Measurements from ENCODE around the gene LTBR. TPM values are rescaled to one million over a fixed set of nuclear protein-coding genes. Genes with fewer than 3 reads are reported as not detected.
A peak's percentile ranks its signal among the peaks of the same experiment; 100 is the strongest.

LTBR gene
- total RNA-seq, 5 donors from 2014 or later (not counting 1 experiment from before 2014, with no cell fraction given): 0.56 to 1.6 (median 1.2) TPM; not detected in 1

DNA sequence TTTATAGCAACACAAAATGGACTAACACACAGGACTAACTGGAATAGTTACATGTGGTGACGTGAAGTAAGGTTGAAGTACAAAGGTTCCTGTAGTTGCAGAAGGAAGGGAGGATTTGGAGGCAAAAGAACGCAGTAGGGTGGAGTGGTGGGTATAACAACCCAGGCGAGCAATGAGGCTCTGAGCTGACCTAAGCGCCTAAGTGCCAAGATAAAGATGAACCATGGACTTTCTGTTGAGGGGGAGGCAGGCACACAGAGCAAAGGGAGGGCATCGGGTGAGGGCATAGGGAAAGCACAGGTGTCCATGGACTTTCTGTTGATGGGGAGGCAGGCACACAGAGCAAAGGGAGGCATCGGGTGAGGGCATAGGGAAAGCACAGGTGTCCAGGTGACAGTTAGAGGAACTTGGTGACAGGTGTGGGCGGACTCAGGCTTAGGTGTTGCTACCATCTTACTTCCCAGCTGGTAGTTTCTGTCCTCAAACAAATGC is 23.8 kb upstream of the LTBR start:
- Histone ChIP-seq H3K4me1 (ENCODE audit: control insufficient read depth in 1 of 2, extremely low read depth in 1 of 2, insufficient read depth in 2 of 2, low read length in 2 of 2) (peaks cover 14 to 32% of the 10 kb centered on the region in 2 experiments), H3K9me3 (no peaks in the 10 kb centered on the region), H3K4me3 (ENCODE audit: control insufficient read depth in 1 of 2, extremely low read depth in 1 of 2, low read length in 1 of 2) (no peak overlapping the region), H3K27ac (ENCODE audit: low read length) (no peak overlapping the region), H3K27me3 (replicated peaks in 1 of 2; ENCODE audit: control insufficient read depth in 2 of 2, extremely low read depth in 1 of 2, insufficient read depth in 2 of 2, low read length in 1 of 2) (peaks cover 0 to under 1% of the 10 kb centered on the region in 2 experiments), H3K36me3 (ENCODE audit: control insufficient read depth in 2 of 2, extremely low read depth in 1 of 2, insufficient read depth in 1 of 2, low read length in 1 of 2) (no peaks in the 10 kb centered on the region)
- ChIA-PET CTCF (interaction anchor here in 1 of 2 donors (0.7 kb wide), 1 partner anchor 88 kb away, joined by 11 read pairs; no protein-coding TSS in a partner anchor), POLR2A (no interaction called here)
- no peaks in the 10 kb centered on the region for H3K9me3 Mint-ChIP-seq
- H3K4me1 Mint-ChIP-seq: peaks cover 18 to 38% (median 31%) of the 10 kb centered on the region in 3 donors
- peak overlapping the region; percentile 24 to 66 for H3K27ac Mint-ChIP-seq
- no peak for DNase-seq
- WGBS (ENCODE audit: insufficient coverage): 95% methylated on average over 5 of the region's 7 CpGs
- no peak for ATAC-seq (replicated peaks in 1 of 4)
- H3K4me3 Mint-ChIP-seq: peak overlapping the region in 1 of 3 donors; percentile 4
- no peaks in the 10 kb centered on the region for H3K36me3 Mint-ChIP-seq
- no peaks in the 10 kb centered on the region for H3K27me3 Mint-ChIP-seq

DNA sequence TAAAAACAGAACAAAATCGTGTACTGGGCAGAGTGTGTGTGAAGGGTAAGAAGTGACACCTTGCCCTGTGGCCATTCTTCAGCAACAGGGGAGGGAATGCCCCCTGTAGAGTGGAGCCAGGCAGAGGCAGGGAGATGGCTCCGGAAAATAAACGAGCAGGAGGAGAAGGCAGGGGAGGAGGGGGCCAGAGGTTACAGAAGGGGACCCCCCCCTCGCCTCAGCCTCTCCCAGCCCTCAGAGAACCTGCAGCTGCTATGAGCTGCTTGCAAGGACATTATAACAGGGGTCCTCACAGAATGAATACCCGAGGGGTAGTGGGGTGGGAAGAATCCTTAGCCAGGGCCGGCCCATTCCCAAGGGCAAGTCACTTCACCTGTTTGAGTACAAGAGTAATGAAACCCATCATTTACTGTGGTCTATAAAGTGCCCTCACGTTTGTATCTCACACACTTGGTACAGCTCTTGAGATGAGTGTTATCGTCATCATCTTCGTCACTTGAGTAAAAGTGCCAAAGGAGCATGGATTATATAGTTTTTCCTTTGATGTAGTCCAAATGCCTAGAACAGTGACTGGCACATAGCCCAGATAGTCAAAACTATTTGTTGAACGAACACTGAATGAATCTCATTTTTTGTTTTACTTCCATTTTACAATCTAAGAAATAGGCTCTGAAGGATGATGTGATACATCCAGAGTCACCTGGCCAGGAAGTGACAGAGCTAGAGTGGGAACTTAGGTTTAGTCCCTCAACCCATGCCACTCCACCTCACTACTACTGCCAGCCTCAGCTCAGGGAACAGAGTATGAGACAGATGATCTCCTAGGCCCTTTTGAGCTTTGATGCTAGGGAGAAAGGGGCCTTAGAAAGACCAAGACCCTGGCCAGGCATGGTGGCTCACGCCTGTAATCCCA is 23.1 kb upstream of the LTBR start:
- Mint-ChIP-seq H3K9me3 (no peaks in the 10 kb centered on the region), H3K36me3 (no peaks in the 10 kb centered on the region), H3K4me3 (peak overlapping the region in 1 of 3 donors; percentile 59), H3K27ac (peak overlapping the region; percentile 64 to 94), H3K27me3 (no peaks in the 10 kb centered on the region), H3K4me1 (peaks cover 18 to 38% (median 31%) of the 10 kb centered on the region in 3 donors)
- Histone ChIP-seq H3K4me3 (ENCODE audit: control insufficient read depth in 1 of 2, extremely low read depth in 1 of 2, low read length in 1 of 2) (no peak overlapping the region), H3K27me3 (replicated peaks in 1 of 2; ENCODE audit: control insufficient read depth in 2 of 2, extremely low read depth in 1 of 2, insufficient read depth in 2 of 2, low read length in 1 of 2) (no peaks in the 10 kb centered on the region), H3K36me3 (ENCODE audit: control insufficient read depth in 2 of 2, extremely low read depth in 1 of 2, insufficient read depth in 1 of 2, low read length in 1 of 2) (no peaks in the 10 kb centered on the region), H3K4me1 (ENCODE audit: control insufficient read depth in 1 of 2, extremely low read depth in 1 of 2, insufficient read depth in 2 of 2, low read length in 2 of 2) (peaks cover 14 to 32% of the 10 kb centered on the region in 2 experiments), H3K9me3 (no peaks in the 10 kb centered on the region), H3K27ac (ENCODE audit: low read length) (no peak overlapping the region)
- WGBS (ENCODE audit: insufficient coverage): 94% methylated on average over 4 of the region's 11 CpGs
- DNase-seq: no peak
- ChIA-PET CTCF (no interaction called here), POLR2A (no interaction called here)
- ATAC-seq (replicated peaks in 1 of 4): no peak

- H3K36me3 ChIP-seq (ENCODE audit: control insufficient read depth in 2 of 2, extremely low read depth in 1 of 2, insufficient read depth in 1 of 2, low read length in 1 of 2): no peaks in the 10 kb centered on the region
- H3K27ac ChIP-seq (ENCODE audit: low read length): no peak overlapping the region
- CTCF ChIA-PET: no interaction called here
- Mint-ChIP-seq H3K36me3 (no peaks in the 10 kb centered on the region), H3K27ac (peak overlapping the region; percentile 88 to 94), H3K4me3 (peak overlapping the region; percentile 22 to 71 (median 59)), H3K4me1 (peaks cover 19 to 33% (median 32%) of the 10 kb centered on the region in 3 donors), H3K27me3 (no peaks in the 10 kb centered on the region), H3K9me3 (no peaks in the 10 kb centered on the region)
- ATAC-seq (replicated peaks in 1 of 4) (peak; percentile 45 to 60 (median 53)), DNase-seq (peak in 8 of 35 experiments; percentile 17 to 41 (median 29))
- WGBS (ENCODE audit: insufficient coverage): 84% methylated on average over 8 of the region's 14 CpGs
- peak overlapping the region in 1 of 2 donors; percentile 23 for H3K4me3 ChIP-seq (ENCODE audit: control insufficient read depth in 1 of 2, extremely low read depth in 1 of 2, low read length in 1 of 2)
- POLR2A ChIA-PET: no interaction called here
- no peaks in the 10 kb centered on the region for H3K27me3 ChIP-seq (replicated peaks in 1 of 2; ENCODE audit: control insufficient read depth in 2 of 2, extremely low read depth in 1 of 2, insufficient read depth in 2 of 2, low read length in 1 of 2)
- H3K9me3 ChIP-seq: no peaks in the 10 kb centered on the region
- peaks cover 14 to 32% of the 10 kb centered on the region in 2 experiments for H3K4me1 ChIP-seq (ENCODE audit: control insufficient read depth in 1 of 2, extremely low read depth in 1 of 2, insufficient read depth in 2 of 2, low read length in 2 of 2)
Observed at GRCh38 chr12:6361834-6362233, 22.1 kb upstream of the LTBR start.

- 100% methylated on average over 1 of the region's 3 CpGs for WGBS (ENCODE audit: insufficient coverage)
- Mint-ChIP-seq H3K4me1 (peaks cover 25 to 39% (median 37%) of the 10 kb centered on the region in 3 donors), H3K27me3 (no peaks in the 10 kb centered on the region), H3K4me3 (peak overlapping the region in 2 of 3 donors; percentile 59 to 71), H3K9me3 (no peaks in the 10 kb centered on the region), H3K36me3 (no peaks in the 10 kb centered on the region), H3K27ac (peak overlapping the region; percentile 88 to 94)
- POLR2A ChIA-PET: interaction anchor here in 1 of 2 donors (1.4 kb wide), 1 partner anchor 26 kb away, joined by 5 read pairs; no protein-coding TSS in a partner anchor
- H3K27me3 ChIP-seq (replicated peaks in 1 of 2; ENCODE audit: control insufficient read depth in 2 of 2, extremely low read depth in 1 of 2, insufficient read depth in 2 of 2, low read length in 1 of 2): no peaks in the 10 kb centered on the region
- peaks cover 14 to 32% of the 10 kb centered on the region in 2 experiments for H3K4me1 ChIP-seq (ENCODE audit: control insufficient read depth in 1 of 2, extremely low read depth in 1 of 2, insufficient read depth in 2 of 2, low read length in 2 of 2)
- no peak overlapping the region for H3K4me3 ChIP-seq (ENCODE audit: control insufficient read depth in 1 of 2, extremely low read depth in 1 of 2, low read length in 1 of 2)
- no peak overlapping the region for H3K27ac ChIP-seq (ENCODE audit: low read length)
- ATAC-seq (replicated peaks in 1 of 4) (no peak), DNase-seq (no peak)
- H3K36me3 ChIP-seq (ENCODE audit: control insufficient read depth in 2 of 2, extremely low read depth in 1 of 2, insufficient read depth in 1 of 2, low read length in 1 of 2): no peaks in the 10 kb centered on the region
- H3K9me3 ChIP-seq: no peaks in the 10 kb centered on the region
- CTCF ChIA-PET: interaction anchor here in 1 of 2 donors (0.6 to 6.7 kb wide), 2 partner anchors 28 to 196 kb away, joined by 3 to 74 read pairs; no protein-coding TSS in a partner anchor
Observed at GRCh38 chr12:6362403-6362802, 21.6 kb upstream of the LTBR start.

GRCh38 chr12:6363010-6363329 is 21.0 kb upstream of the LTBR start:
- peak overlapping the region in 1 of 2 donors; percentile 48 for H3K27ac Mint-ChIP-seq
- peaks cover 30 to 44% (median 42%) of the 10 kb centered on the region in 3 donors for H3K4me1 Mint-ChIP-seq
- H3K4me3 Mint-ChIP-seq: peak overlapping the region in 2 of 3 donors; percentile 59 to 83

More at GRCh38 chr12:6363010-6363329, 21.0 kb upstream of the LTBR start:
- POLR2A ChIA-PET: interaction anchor here in 1 of 2 donors (1.4 kb wide), 1 partner anchor 27 kb away, joined by 5 read pairs; no protein-coding TSS in a partner anchor
- H3K27me3 Mint-ChIP-seq: no peaks in the 10 kb centered on the region
- Histone ChIP-seq H3K36me3 (ENCODE audit: control insufficient read depth in 2 of 2, extremely low read depth in 1 of 2, insufficient read depth in 1 of 2, low read length in 1 of 2) (no peaks in the 10 kb centered on the region), H3K9me3 (no peaks in the 10 kb centered on the region), H3K27me3 (replicated peaks in 1 of 2; ENCODE audit: control insufficient read depth in 2 of 2, extremely low read depth in 1 of 2, insufficient read depth in 2 of 2, low read length in 1 of 2) (no peaks in the 10 kb centered on the region), H3K27ac (ENCODE audit: low read length) (peak overlapping the region; percentile 45), H3K4me3 (ENCODE audit: control insufficient read depth in 1 of 2, extremely low read depth in 1 of 2, low read length in 1 of 2) (peak overlapping the region; percentile 67 to 90), H3K4me1 (ENCODE audit: control insufficient read depth in 1 of 2, extremely low read depth in 1 of 2, insufficient read depth in 2 of 2, low read length in 2 of 2) (peaks cover 17 to 38% of the 10 kb centered on the region in 2 experiments)
- WGBS (ENCODE audit: insufficient coverage): 0% methylated on average over 1 of the region's 4 CpGs
- CTCF ChIA-PET: interaction anchor here (0.6 to 6.7 kb wide), 7 partner anchors 17 to 195 kb away, joined by 3 to 74 read pairs (median 4); no protein-coding TSS in a partner anchor
- DNase-seq (no peak), ATAC-seq (replicated peaks in 1 of 4) (no peak)
- no peaks in the 10 kb centered on the region for H3K9me3 Mint-ChIP-seq
- no peaks in the 10 kb centered on the region for H3K36me3 Mint-ChIP-seq
